B cell (primary cell): ENCODE measurements around the gene DYNLL1.

Source experiments
- EZH2 ChIP-seq: IDR thresholded peaks from 2 replicates; pipeline ENCODE4 v1.6.1; 2012; ENCODE audit warnings: borderline replicate concordance, low read depth, mild to moderate bottlenecking, moderate library complexity, low read length; ENCODE audit not compliant: insufficient read depth, poor library complexity, severe bottlenecking
- TF ChIP-seq, protein P1 (sequence below): fragments of 200-600 bp; IDR thresholded peaks from one replicate; pipeline ENCODE4 v1.8.0; 2022; ENCODE audit warnings: antibody characterized with exemption, mild to moderate bottlenecking

DNA sequence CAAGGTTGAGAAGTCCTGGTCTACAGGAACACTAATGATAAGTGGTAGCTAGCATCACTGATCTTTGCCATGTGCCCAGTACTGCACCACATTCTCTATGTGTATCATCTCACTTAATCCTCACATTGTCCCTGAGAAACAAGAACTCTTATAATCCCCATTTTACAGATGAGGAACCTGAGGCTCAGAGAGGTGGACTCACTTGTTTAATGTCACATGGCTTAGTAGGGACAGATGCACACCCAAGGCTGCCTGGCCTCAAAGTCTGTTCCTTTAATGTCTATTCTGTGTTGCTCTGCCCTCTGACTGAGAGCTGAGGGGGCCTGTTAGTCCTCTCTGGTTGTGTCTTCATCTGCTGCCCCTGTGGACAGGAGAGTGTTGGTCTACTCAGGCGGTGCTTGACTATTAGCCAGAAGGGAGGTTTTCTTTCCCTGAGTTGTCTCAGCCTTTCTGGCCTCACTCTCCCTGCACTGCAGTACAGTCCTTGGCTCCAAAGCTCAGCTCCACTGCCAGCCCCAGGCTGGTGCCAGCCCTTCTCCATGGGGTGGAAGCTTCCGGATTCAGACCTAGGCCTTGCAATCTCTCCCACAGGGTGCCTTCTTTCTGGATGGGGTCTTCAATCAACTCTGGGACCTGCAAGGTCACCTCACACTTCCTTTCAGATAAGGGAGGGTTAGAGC lies 4.9 kb upstream of the DYNLL1 start:
- TF ChIP-seq, protein P1, sequence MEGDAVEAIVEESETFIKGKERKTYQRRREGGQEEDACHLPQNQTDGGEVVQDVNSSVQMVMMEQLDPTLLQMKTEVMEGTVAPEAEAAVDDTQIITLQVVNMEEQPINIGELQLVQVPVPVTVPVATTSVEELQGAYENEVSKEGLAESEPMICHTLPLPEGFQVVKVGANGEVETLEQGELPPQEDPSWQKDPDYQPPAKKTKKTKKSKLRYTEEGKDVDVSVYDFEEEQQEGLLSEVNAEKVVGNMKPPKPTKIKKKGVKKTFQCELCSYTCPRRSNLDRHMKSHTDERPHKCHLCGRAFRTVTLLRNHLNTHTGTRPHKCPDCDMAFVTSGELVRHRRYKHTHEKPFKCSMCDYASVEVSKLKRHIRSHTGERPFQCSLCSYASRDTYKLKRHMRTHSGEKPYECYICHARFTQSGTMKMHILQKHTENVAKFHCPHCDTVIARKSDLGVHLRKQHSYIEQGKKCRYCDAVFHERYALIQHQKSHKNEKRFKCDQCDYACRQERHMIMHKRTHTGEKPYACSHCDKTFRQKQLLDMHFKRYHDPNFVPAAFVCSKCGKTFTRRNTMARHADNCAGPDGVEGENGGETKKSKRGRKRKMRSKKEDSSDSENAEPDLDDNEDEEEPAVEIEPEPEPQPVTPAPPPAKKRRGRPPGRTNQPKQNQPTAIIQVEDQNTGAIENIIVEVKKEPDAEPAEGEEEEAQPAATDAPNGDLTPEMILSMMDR, result no peak
- TF ChIP-seq EZH2, result no peak
